ENCODE measurements around the gene ASGR2. TPM values are rescaled to one million over a fixed set of nuclear protein-coding genes. Genes with fewer than 3 reads are reported as not detected.

The ASGR2 gene
- total RNA-seq, 1 donor from 2014 or later = not detected

DNA sequence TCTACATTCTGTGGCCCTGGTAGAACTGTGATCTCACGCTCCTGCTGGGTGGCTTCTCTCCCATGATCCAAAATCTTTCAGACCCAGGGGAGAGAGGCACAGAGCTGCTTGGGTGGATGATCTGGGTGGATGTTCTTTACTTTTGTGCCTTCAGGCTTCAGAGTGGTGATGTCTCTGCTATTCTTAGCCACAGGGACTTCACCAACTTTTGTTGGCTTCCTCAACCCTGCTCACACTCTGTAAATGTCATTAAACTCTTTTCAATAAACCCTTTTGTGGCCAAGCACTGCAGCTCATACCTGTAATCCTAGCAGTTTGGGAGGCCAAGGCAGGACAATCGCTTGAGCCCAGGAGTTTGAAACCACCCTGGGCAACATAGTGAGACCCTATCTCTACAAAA, 42.2 kb downstream of the ASGR2 start:
- H3K9me3 Mint-ChIP-seq = peaks cover 7% of the 10 kb centered on the region
- no peak for DNase-seq (ENCODE audit: low read depth, low spot score)
- no peak overlapping the region for H3K4me3 Mint-ChIP-seq
- no peak overlapping the region for H3K27ac Mint-ChIP-seq (ENCODE audit: unreplicated experiment)
- H3K36me3 Mint-ChIP-seq (ENCODE audit: low read depth) = peaks cover 3% of the 10 kb centered on the region
- no peaks in the 10 kb centered on the region for H3K4me1 Mint-ChIP-seq
- peaks cover 10% of the 10 kb centered on the region for H3K27me3 Mint-ChIP-seq (ENCODE audit: low read depth)
- TF ChIP-seq, protein P1, sequence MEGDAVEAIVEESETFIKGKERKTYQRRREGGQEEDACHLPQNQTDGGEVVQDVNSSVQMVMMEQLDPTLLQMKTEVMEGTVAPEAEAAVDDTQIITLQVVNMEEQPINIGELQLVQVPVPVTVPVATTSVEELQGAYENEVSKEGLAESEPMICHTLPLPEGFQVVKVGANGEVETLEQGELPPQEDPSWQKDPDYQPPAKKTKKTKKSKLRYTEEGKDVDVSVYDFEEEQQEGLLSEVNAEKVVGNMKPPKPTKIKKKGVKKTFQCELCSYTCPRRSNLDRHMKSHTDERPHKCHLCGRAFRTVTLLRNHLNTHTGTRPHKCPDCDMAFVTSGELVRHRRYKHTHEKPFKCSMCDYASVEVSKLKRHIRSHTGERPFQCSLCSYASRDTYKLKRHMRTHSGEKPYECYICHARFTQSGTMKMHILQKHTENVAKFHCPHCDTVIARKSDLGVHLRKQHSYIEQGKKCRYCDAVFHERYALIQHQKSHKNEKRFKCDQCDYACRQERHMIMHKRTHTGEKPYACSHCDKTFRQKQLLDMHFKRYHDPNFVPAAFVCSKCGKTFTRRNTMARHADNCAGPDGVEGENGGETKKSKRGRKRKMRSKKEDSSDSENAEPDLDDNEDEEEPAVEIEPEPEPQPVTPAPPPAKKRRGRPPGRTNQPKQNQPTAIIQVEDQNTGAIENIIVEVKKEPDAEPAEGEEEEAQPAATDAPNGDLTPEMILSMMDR (conservative IDR thresholded peaks at IDR 0.05) = no peak

DNA sequence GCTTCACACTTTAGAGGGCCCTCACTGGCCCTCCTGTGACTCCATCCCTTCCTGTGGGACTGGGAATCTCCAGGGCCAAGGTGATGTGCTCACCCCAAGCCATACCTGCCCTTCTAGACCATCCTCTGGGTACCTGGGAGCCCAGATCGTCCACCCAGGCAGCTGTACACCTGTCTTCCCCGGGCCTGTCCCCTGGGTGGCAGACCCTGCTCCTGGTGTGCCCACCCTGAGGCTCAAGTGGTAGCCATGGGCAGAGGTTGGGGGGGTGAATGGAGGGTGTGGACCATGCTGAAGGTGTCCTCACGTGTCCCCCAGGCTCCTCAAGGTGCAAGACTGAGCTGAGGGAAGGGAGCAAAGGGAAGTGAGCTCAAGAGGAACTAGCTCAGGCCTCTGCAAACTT, 43.9 kb downstream of the ASGR2 start:
- peaks cover 3% of the 10 kb centered on the region for H3K36me3 Mint-ChIP-seq (ENCODE audit: low read depth)
- no peaks in the 10 kb centered on the region for H3K4me1 Mint-ChIP-seq
- no peak overlapping the region for H3K4me3 Mint-ChIP-seq
- TF ChIP-seq, protein P1 (conservative IDR thresholded peaks at IDR 0.05) = no peak
- peaks cover 10% of the 10 kb centered on the region for H3K27me3 Mint-ChIP-seq (ENCODE audit: low read depth)
- DNase-seq (ENCODE audit: low read depth, low spot score) = no peak
- peaks cover 9% of the 10 kb centered on the region for H3K9me3 Mint-ChIP-seq
- no peak overlapping the region for H3K27ac Mint-ChIP-seq (ENCODE audit: unreplicated experiment)

DNA sequence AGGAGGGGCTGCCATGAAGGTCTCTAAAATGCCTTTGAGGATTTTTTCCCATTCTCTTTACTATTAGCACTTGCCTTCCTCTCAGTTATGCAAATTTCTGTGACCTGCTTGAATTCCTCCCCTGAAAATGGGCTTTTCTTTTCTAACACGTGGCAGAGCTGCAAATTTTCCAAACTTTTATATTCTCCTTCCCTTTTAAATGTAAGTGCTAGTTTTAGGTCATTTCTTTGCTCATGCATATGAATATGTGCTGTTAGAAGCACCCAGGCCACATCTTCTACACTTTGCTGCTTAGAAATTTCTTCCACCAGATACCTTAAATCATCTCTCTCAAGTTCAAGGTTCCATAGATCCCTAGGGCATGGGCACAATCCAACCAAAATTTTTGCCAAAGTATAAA, 46.4 kb downstream of the ASGR2 start:
- TF ChIP-seq, protein P1 (conservative IDR thresholded peaks at IDR 0.05) = no peak
- Mint-ChIP-seq H3K27ac (ENCODE audit: unreplicated experiment) (no peak overlapping the region), H3K36me3 (ENCODE audit: low read depth) (peaks cover 3% of the 10 kb centered on the region), H3K27me3 (ENCODE audit: low read depth) (peaks cover 10% of the 10 kb centered on the region), H3K4me1 (peaks cover 10% of the 10 kb centered on the region), H3K9me3 (peaks cover 7% of the 10 kb centered on the region), H3K4me3 (no peak overlapping the region)
- DNase-seq (ENCODE audit: low read depth, low spot score) = no peak

DNA sequence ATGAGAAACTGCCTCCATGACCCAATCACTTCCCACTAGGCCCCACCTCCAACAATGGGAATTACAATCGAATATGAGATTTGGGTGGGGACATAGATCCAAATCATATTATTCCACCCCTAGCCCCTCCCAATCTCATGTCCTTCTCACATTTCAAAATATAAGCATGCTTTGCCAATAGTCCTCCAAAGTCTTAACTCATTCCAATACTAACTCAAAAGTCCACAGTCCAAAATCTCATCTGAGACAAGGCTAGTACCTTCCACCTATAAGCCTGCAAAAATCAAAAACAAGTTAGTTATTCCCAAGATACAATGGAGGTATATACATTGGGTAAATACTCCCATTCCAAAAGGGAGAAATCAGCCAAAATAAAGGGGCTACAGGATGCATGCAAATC, 47.4 kb downstream of the ASGR2 start:
- H3K27me3 Mint-ChIP-seq (ENCODE audit: low read depth) = peaks cover 5% of the 10 kb centered on the region
- H3K27ac Mint-ChIP-seq (ENCODE audit: unreplicated experiment) = no peak overlapping the region
- peaks cover 17% of the 10 kb centered on the region for H3K4me1 Mint-ChIP-seq
- no peak for DNase-seq (ENCODE audit: low read depth, low spot score)
- TF ChIP-seq, protein P1 (conservative IDR thresholded peaks at IDR 0.05) = no peak
- H3K36me3 Mint-ChIP-seq (ENCODE audit: low read depth) = peaks cover 3% of the 10 kb centered on the region
- no peak overlapping the region for H3K4me3 Mint-ChIP-seq
- peaks cover 7% of the 10 kb centered on the region for H3K9me3 Mint-ChIP-seq

DNA sequence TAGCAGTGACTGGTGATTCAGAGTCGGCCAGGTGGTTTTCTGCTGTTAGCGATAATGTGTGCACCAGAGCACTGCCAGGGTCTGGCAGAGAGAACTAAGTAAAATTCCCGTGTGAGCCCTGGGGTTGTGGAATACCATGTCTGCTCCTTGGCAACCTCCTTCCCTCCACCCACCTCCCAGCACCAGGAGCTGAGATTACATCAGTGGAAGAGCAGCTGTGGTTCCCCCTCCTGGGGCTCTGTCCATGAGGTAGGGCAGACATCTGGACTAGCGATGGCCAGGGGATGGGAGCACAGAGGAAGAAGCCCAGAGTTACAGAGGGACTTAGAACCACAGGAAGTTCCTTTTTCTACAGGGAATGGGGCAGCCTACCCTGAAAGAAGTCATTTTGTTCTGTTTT, 50.4 kb downstream of the ASGR2 start:
- no peaks in the 10 kb centered on the region for H3K27me3 Mint-ChIP-seq (ENCODE audit: low read depth)
- TF ChIP-seq, protein P1 (conservative IDR thresholded peaks at IDR 0.05) = no peak
- H3K27ac Mint-ChIP-seq (ENCODE audit: unreplicated experiment) = peak overlapping the region; percentile 43
- peaks cover 3% of the 10 kb centered on the region for H3K36me3 Mint-ChIP-seq (ENCODE audit: low read depth)
- DNase-seq (ENCODE audit: low read depth, low spot score) = no peak
- H3K4me1 Mint-ChIP-seq = peaks cover 17% of the 10 kb centered on the region
- peaks cover 7% of the 10 kb centered on the region for H3K9me3 Mint-ChIP-seq
- H3K4me3 Mint-ChIP-seq = no peak overlapping the region

All from neural crest cell (in vitro differentiated cells).